ENCODE results near the gene RNF212.

RNF212 gene

DNA sequence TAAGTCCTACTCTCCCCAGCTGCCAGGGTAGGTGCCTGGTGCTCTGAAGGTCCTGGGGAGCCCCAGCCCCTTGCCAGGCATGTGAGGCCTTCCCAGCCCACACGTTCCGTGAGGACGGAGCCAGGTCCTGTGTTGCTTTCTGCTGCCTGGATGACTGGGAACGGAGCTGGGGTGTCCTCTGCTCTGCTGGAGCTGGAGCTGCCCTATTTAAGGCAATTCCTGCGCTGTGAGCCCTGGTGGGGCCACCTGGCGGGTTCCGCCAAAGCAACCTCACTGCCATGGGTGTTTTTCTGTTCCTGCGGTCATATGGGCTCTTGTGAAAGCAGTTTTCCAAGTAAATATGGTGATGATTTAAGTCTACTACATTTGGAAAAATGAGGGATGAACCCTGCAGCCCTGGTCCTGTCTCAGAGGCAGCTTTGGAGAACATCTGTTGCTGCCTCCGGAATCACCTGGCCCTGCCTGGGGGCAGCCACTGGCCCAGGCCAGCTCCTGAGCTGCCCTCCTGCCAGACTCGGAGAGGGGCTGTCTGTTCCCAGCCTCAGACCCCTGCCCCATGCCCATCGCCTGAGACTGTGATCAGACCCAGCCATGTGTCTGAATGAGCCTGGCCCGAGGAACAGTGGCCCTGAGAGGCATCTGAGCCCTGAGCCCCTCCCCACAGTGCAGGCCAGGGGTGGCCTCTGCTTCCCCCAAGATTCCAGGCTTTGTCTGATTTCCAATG is 68.7 kb downstream of the RNF212 start:
- intact Hi-C loops (cut with DNase I) = no loop called here
- peak in 2 of 42 donors; percentile 6 to 8 for DNase-seq

DNA sequence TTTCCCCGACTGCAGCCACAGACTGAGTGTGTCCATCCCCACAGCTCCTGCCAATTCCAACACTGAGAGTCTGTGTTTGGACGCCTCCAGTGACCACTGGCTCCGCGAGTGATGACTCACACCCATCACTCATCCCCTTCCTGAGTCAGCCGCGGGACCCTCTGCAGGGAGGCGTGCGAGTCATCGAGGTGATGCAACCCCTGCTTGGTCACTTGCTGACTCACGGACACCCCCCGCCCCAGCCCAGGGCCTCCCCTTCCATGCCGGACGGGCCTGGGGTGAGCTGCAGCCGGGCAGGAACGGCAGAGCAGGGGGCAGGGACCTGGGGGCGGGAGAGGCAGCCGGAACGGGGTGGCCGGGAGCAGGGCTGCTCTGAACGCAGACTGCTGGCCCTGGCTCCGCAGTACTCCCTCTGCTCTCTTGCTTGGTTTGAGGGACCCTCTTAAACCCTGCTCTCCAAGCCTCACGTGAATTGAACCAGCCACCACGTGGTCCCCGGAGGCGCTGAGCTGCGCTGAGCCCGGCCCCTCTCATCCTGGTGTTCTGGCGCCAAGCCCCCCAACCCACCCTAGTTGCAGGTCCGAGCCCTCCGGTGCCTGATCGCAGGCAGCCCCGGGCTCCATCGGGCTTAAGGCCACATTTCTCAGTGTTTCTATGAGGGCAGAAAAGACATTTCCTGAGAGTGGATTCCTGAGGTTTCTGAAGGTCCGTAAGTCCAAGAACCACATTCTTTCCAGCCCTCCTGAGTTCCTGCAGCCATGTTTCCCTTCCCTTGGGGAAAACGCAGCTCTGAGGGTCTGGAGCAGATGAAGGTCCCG is 69.5 kb downstream of the RNF212 start:
- DNase-seq = peak in 38 of 42 donors; percentile 38 to 95 (median 68)
- intact Hi-C loops (cut with DNase I) = no loop called here

DNA sequence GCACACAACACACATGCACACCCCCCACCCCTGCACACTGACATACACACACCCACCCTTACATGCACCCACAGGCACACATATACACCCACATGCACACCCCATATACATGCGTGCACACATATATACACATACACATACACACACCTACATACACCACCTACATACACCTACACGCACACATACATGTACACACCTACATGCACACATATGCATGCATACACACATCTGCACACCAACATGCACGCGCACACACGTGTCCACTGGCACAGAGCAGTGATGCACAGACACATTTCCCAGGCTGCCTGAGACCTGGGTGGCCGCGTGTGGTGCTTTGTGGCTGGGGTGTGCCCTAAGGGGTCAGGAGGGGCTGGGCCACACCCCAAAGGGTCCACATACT is 70.2 kb downstream of the RNF212 start:
- DNase-seq = no peak
- intact Hi-C loops (cut with DNase I) = no loop called here

DNA sequence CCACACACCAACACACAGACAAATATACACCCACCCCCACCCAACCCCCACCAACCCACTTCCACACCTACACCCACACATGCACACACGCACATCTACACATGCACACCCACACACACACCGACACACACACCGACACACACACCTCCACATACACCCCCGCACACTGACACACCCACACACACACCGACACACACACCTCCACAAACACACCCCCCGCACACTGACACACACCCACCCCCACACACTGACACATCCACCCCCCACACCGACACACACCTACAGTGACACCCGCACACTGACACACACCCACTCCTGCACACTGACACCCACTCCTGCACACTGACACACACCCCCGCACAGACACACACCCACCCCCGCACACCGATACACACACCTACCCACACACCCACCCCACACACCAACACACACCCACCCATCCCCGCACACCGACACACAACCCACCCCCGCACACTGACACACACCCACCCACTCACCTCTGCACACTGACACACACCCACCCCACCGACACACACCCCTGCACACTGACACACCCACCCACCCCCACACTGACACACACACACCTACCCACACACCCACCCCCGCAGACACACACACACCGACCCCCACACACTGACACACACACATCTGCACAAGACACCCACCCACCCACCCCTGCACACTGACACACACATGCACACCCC is 70.9 kb downstream of the RNF212 start:
- intact Hi-C loops (cut with DNase I) = no loop called here

DNA sequence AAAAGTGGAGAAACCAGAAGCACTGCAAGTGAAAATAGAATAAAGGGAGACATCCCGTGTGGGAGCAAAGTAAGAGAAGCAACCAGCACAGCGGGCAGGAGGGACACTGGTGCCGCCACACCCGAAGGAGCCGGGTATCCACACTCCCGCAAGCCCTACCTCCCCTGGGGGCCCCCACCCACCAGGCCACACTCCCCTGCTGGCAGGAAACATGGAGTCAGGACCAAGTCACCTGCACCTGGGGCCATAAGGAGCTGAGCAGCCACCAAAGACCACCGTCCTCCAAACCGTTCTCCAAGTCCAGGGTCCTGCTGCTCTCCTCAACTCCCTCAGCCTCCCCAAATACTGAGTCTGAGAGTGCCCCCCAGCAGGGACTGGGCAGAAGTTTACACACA is 71.4 kb downstream of the RNF212 start:
- no peak for DNase-seq
- intact Hi-C loops (cut with DNase I) = no loop called here

More for the DNA sequence above, 70.9 kb downstream of the RNF212 start:
- DNase-seq = peak in 1 of 42 donors; percentile 2

DNA sequence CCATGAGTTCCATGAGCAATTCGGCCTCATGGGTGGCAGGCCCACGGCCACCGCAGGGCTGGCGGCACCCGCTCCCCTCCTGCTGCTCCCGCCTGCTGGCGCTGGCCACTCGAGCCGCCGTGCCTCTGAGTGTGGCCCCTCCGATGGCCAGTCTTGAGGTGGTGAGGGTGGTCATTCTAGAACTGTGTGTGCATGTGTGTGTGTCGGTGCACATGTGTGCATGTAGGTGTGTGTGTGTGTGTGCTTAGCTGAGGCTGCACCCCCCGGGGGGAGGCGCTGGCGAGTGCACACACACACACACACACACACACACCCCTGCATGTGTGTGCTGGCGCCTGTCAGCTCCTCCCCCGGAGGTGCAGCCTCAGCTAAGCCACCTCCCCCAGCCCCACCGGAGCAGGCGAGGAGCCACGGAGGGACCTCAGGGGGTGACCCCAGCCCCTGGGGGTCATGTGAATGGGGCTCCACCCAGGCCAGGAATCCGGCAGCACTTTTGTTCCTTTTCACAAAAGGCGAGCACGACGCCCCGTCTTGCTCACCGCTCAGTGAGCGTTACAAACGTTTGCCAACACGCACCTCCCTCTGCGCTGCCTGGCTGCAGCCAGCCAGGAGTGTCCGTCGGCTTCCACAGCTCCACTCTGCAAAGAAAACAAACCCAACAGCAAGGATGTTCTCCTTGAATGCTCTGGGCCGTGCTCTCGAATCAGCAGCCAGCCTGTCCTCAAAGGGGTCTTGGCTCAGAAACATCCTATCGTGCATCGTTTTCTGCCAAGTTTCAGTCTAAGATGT is 72.0 kb downstream of the RNF212 start:
- intact Hi-C loops (cut with DNase I) = no loop called here
- peak in 3 of 42 donors; percentile 9 to 62 (median 40) for DNase-seq

DNA sequence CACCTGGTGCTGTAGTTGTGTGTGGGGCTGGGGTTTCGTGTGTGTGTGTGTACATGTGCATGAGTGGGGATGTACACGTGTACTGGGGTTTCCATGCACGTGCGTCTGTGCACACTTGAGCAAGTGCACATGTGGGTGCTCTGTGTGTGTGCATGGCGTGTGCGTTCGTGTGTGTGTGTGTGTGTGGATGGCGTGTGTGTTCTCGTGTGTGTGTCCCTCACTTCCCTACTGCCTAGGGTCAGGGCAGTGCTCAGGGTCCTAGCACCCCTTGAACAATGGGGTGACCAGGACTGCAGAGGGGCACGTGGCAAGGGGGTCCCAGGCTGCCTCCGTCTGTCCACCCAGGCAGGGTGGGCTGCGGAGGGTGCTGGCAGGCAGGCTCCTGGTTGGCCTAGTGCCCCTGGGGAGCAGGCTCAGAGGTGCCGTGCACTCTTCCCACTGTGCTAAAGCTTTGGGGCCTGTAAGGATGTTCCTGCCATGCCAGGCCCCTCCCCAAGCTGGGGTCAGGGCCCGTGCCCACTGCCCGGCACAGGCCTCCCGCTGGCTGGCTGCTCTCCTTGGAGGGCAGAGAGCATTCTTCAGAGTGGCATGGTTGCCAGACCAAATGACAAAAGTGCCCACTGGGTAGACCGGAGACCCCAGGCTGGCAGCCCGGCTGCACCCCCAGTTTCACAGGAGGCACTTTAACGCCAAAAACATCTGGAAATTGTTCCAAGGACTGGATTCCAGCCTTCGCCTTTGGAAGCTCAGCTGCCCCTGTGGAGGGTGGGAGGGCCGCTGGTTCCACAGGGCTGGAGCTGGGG is 72.8 kb downstream of the RNF212 start:
- no peak for DNase-seq
- intact Hi-C loops (cut with DNase I) = no loop called here

DNA sequence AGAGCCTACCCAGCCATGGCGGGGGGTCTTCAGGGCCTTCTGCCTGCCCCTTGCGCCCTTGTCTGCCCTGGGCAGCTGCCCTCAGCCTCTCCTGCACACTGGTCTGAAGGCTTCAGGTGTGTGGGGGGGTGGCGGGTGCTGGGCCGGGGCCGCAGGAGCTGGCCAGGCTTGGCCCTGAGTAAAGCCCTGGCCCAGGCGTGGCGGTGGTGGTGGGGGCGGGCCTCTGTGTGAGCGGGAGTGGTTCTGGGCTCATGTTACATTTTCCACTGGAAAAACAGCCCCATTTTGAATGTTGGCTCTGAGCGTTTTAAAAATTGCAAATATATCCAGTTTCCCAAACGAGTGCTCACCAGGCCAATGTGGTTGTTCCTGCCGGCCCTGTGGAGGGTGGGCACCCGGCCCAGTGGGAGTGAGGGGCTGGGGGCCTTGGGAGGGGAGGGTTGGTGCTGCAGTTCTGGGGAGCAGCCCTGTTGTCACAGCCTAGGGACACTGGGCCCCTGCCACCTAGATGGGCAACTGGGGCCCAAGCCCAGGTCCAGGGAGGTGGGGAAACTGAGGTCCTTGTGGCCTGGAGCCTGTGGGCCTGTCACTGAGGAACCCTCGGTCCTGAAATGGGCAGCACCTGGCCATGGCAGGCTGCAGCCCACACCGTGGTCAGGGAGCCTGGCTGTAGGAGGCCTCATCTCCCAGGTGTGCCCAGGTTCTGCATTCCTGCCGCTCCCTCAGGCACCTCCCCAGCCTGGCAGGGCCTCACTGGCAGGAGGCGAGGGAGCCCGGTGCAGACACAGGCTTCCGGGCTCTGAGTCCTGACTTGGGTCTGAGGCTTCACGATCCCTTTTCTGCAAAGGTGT is 73.6 kb downstream of the RNF212 start:
- intact Hi-C loops (cut with DNase I) = no loop called here

DNA sequence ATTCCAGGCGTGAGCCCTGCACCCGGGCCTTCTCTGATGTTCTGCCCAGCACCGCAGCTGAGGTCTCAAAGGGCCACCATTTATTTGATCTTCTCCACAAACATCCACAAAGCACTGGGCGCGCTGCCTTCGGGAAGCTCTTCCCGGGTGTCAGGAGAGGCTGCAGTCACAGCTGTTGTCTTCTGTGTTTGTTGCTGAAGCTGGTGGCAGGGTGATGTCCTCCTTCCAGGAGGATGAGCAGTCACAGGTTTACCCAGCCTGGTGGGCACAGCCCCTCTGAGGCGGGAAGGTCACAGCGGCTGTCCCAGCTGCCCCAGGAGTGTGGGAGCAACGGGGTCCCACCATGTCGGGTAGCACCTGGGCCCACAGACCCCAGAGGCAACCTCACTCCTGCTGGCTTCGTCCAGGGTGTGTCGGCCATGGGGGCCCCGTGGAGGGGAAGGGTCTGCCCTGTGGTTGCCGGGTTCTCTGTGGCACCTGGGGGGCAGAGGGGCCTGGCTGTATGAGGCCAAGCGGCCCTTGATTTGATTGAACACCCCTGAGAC is 74.3 kb downstream of the RNF212 start:
- intact Hi-C loops (cut with DNase I) = no loop called here
- no peak for DNase-seq

More for the DNA sequence above, 73.6 kb downstream of the RNF212 start:
- no peak for DNase-seq

DNA sequence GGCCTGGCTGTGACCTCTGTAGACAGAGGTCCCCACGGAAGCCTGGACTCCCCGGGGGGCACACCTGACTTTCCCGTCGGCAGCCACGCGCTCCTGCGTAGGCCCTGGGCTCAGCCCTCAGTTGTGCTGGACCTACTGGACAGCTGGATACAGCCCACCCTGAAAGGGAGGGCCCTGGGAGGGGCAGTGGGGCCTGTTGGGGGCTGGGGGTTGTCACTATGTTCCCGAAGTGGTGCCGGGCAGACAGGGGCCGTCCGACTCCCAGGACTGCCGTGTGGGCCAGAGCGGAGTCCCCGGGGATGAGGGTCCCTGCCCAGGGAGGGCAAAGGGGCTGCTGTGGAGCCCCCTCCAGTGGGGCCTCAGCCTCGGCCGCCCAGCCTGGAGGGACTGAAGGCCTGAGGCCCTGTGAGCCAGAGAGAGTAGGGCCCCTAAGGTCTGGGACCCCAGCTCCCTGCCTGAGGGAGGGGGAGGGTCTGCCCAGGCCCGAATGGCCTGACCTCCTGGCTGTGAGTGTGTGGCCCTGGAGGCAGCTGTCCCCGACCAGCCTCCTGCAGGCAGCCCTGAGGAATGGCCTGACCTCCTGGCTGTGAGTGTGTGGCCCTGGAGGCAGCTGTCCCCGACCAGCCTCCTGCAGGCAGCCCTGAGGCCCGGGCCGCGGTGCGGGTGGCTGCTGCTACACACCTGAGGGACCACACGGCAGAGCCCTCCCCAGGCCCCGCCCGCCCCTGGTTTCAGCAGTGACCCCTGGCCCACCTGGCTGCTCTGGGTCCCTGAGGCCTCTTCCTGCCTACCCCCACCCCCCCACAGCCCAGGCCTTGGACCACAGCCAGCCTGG is 76.2 kb downstream of the RNF212 start:
- no peak for DNase-seq
- intact Hi-C loops (cut with DNase I) = no loop called here

DNA sequence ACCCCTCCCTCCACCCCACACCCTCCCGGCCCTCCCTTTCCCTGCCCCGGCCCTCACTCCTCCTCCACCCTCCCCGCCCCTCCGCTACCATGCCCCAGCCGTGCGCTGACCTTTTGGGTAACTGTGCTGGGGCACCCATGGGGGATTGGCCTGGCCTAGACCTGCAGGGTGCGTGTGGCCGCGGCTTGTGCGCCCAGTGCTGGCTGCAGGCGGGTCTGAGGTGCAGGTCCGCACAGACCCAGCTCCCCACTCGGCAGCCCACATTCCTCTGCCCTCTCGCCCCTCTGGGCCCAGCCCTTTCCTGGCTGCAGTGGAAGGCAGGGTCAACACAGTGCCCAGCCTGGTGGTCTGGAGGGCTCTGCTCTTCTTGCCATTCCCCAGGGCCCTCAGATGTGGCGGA is 77.3 kb downstream of the RNF212 start:
- intact Hi-C loops (cut with DNase I) = no loop called here
- DNase-seq = no peak

DNA sequence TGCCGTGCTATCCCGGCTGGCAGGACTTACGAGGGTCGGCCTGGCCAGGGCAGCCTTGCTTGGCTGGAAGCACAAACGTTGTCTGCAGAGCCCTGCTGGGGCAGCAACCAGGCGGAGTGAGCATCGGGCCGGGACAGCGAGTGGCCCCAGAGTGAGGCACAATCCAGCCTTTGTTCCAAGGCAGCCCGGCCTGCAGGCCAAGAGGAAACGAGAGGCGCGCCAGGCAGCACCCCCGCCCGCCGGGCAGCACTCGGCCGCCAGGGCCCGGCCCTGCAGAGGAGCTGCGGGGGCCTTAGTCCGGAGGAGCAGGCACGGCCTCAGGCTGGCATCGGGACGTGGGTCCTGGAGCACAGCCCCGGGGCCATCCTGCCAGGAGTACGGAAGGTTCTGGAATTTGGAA is 77.9 kb downstream of the RNF212 start:
- intact Hi-C loops (cut with DNase I) = loop anchor here (2.0 kb wide), 1 partner anchor 21 kb away; no protein-coding TSS in a partner anchor
- peak; percentile 78 to 96 (median 91) for DNase-seq

DNA sequence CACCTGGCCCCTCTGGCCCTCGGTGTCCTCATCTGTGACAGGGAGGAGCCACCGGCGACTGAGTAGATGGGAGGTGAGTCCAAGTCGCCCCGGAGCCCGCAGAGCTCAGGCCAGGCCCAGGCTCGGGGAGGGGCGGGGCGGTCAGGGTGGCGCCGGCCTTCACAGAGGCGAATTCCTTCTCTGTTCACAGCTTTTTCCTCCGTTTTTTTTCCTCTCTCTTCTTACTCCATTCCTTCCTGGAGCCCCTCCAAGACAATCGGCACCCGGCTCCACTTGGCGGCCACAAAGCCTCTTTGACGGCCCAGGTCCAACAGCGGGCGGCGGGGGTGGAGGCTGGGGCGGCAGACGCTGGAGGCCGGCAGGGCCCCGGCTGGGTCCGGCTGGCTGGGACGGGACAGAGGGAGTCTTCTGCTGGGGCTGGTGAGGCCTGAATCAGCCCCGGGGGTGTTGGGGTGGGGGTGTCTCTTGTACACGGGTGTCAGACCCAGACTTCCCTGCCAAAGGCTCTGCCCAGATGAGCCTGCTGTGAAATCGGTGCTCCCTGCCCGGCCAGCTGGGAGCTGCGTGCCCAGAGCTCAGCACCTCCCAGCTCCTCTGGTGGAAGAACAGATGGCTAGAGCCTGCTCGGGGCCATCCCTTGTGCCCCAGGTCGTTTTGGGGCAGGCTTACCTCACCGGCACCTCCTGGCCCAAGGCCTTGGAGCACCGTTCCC is 79.4 kb downstream of the RNF212 start:
- DNase-seq = peak; percentile 17 to 85 (median 67)
- intact Hi-C loops (cut with DNase I) = loop anchor here (2.0 kb wide), 1 partner anchor 19 kb away; no protein-coding TSS in a partner anchor

DNA sequence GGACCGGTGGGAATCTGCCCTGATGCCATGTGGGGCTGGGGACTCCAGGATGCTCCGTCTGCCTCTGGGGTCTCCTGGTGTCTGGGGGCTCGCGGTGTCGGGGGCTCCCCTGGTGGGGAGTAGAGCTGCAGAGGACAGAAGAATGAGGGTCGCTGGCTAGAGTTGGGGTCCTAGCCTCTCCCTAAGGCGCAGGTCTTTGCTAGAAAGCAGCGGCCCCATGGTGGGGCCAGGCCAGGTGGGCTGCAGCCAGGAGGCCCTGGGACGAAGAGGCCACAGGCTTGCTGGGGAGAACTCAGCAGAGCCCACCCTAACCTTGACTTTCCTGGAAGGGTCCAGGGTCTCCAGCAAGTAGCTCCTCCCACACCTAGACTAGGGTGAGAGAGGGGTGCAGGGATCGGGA is 80.5 kb downstream of the RNF212 start:
- DNase-seq = no peak
- intact Hi-C loops (cut with DNase I) = no loop called here

Measured in head of caudate nucleus (tissue), 42 donors.